ENCODE results near the gene JCAD.
"Not testable (repeated sequence)": the region's sequence is repeated elsewhere in the genome, so short reads cannot be mapped to it uniquely, and the experiment has no call there.

JCAD gene, protein sequence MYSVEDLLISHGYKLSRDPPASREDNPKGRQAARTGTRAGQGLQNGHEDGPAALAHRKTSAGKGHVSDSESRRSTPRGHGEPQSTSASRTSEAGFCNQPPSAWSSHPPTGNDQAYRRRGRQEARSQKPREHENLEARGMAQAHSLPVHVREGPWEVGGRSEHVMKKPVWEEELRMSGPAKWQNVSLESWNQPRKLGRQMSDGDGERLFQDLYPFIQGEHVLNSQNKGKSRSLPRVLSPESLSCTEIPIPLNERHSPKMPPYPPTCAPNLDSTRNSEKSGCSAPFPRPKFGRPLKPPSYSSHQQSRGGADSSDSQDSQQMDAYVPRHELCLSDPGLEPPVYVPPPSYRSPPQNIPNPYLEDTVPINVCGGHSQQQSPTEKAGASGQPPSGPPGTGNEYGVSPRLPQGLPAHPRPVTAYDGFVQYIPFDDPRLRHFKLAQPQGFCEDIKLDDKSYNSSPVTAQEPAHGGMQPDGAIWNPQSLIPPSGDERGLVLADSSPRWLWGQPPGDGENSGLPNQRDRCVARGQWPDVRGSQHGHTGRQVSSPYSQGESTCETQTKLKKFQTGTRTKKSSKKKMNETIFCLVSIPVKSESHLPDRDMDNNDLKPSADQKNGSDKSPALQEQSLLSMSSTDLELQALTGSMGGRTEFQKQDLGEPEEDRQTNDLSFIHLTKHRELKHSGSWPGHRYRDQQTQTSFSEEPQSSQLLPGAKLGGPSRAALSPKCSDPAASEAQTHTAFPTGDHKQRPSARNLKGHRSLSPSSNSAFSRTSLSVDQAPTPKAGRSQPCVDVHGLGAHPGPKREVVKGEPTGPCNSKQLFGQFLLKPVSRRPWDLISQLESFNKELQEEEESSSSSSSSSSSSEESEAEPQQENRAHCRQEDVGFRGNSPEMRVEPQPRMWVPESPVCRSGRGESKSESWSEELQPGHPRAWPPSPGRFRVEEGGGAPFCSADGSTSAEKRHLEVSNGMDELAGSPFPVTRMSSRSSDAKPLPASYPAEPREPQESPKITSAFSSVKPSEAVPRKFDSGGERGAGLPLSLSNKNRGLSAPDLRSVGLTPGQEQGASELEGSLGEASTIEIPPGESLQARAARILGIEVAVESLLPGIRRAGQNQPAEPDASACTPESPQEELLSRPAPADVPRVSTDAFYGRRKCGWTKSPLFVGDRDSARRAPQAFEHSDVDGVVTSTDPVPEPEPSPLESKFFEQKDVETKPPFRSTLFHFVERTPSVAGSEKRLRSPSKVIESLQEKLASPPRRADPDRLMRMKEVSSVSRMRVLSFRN (N-terminal part only)

GRCh38 chr10:30059209-30060107, at the start of gene JCAD:
TSS of gene JCAD (minus strand) at chr10:30059586. CDS start at chr10:30047812, 11,774 bp downstream.
- DNase-seq (ENCODE audit: low read depth in 3 of 3, low spot score in 1 of 3), result peak in 1 of 3 donors; percentile 42

DNA sequence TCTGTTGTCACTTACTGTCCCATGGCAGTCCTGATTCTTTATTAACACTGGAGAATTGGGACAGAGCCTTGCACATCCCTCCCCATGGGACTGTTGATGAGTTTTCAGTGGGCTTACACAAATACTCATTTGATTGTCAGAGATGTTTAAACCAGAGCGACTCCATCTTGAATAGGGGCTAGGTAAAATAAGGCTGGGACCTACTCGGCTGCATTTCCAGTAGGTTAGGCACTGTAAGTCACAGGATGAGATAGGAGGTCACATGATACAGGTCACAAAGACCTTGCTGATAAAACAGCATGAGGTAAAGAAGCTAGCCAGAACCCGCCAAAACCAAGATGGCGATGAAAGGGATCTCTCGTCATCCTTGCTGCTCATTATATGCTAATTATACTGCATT, 47.6 kb upstream of the JCAD start:
- no peak for DNase-seq (ENCODE audit: low read depth in 3 of 3, low spot score in 1 of 3)

DNA sequence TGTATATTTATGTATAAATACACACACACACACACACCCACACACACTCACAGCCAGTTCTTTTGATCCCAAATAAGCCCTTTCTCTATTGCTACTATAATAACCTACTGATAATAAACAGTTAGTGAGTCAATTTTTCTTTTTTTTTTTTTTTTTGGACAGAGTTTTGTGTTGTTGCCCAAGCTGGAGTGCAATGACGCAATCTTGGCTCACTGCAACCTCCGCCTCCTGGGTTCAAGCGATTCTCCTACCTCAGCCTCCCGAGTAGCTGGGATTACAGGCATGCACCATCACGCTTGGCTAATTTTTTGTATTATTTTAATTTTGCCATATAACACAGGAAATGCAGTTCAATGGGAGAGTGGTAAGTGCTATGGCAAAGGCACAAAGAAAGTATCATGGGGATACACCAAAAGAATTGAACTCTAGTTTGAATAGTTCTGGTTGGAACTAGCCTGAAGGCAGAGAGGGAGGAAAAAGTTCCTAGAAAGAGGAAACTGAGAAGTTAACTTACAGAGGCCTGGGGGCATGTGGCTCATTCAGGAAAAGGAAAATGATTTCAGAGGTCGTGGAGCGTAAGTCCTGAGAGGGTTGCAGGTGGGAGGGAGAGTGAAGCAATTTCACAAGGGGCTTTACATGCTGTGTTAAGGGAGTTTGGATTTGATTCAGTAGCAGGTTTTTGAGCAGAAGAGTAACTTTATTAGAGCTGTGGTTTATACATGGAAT, 44.4 kb upstream of the JCAD start:
- DNase-seq (ENCODE audit: low read depth in 3 of 3, low spot score in 1 of 3), result no peak

DNA sequence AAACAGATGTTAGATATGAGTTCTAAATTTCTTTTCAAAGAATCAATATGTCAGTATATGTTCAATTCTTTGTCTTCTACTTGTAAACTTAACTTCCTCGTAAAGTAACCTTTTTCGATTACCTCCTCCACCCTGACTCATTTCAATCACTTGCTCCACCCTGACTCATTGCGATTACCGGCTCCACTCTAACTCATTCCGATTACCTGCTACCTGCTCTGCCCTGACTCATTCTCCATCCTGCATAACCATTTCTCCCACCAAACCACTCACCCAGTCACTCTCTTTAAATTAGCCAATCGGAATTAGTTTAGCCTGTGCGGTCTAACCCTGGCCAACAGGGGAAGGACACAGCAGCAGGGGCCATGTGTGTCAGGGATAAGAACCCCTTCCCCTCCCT, 40.3 kb upstream of the JCAD start:
- not testable (repeated sequence) for DNase-seq (ENCODE audit: low read depth in 3 of 3, low spot score in 1 of 3)

GRCh38 chr10:30099101-30099500, 39.7 kb upstream of the JCAD start:
- DNase-seq (ENCODE audit: low read depth in 3 of 3, low spot score in 1 of 3), result no peak

GRCh38 chr10:30098629-30099028, 39.2 kb upstream of the JCAD start:
- no peak for DNase-seq (ENCODE audit: low read depth in 3 of 3, low spot score in 1 of 3)

DNA sequence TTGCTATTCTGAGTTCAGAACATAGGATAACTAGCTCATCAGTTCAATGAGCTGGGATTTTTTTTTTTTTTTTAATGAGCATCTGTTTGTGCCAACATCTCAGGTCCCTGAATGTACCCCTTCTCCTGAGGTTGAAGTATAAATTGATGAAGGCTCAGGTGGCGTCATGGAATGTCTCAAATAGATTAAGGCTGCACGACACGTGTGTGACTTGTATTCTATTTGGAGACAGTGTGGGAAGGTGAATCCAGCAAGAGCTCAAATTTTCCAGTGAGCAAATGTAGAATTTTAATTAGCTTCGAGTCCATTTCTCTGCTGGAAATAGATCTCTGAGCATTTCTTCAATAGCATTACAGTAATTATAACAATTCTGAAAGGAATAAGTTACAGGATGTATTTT, 37.2 kb upstream of the JCAD start:
- no peak for DNase-seq (ENCODE audit: low read depth in 3 of 3, low spot score in 1 of 3)

DNA sequence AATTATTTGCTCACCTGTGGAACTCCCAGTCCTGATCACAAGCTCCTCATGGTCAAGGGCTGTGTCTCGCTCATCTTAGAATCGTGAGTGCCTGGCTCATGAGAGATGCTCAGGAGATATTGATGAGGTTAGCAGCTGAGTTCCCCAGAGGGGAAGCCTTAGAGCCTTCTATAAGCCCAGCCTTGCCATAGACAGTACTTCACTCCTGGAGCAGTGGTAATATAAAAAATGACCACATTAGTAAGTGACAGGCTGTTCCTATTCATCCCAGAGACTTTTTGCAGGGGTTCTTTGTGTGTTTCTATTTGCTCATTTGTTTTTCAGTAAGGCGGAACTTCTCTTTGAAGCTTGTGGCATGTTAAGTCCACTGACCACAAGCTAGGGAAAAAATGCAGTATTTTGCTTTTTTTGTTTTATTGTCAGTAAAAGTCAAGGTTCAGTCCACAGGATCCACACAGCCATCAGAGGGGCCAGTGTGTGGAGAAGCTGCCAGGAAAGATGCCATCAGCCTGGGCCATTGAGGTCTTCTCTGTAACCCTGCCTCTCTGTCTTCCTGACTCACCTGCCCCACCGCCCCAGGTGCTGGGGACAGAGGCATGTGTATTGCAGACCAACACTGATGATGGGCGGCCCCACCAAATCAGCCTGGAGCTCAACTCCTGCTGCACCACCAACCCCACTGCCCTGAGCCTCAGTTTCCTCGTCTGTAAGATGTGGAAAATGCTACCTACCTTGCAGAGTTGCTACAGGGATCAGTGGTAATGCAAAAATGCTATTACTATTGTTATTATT, 36.4 kb upstream of the JCAD start:
- no peak for DNase-seq (ENCODE audit: low read depth in 3 of 3, low spot score in 1 of 3)

DNA sequence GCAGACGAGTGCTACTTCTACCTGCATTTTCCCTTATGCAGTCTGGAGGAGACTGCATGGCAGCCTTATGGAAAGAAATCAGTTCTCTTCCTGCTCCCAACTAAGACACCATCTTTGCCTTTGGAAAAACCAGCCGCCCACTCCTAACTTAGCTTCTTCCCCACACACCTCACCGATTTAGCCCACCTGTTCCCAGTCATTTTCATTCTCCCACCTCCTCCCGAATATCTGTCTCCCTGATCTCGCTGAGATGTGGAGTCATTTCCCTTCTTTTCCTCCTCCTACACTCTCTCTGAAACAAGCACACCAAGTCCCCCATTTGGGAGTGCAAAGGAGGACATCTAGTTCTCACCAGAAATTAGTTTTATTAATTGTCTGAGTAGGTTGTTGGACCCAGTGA, 35.2 kb upstream of the JCAD start:
- no peak for DNase-seq (ENCODE audit: low read depth in 3 of 3, low spot score in 1 of 3)

- DNase-seq (ENCODE audit: low read depth in 3 of 3, low spot score in 1 of 3), result no peak
Observed at GRCh38 chr10:30093303-30093950, 34.0 kb upstream of the JCAD start.

GRCh38 chr10:30092151-30092790, 32.9 kb upstream of the JCAD start:
- no peak for DNase-seq (ENCODE audit: low read depth in 3 of 3, low spot score in 1 of 3)

GRCh38 chr10:30091136-30091535, 31.8 kb upstream of the JCAD start:
- DNase-seq (ENCODE audit: low read depth in 3 of 3, low spot score in 1 of 3), result no peak

- DNase-seq (ENCODE audit: low read depth in 3 of 3, low spot score in 1 of 3), result no peak
Observed at GRCh38 chr10:30088178-30088577, 28.8 kb upstream of the JCAD start.

DNA sequence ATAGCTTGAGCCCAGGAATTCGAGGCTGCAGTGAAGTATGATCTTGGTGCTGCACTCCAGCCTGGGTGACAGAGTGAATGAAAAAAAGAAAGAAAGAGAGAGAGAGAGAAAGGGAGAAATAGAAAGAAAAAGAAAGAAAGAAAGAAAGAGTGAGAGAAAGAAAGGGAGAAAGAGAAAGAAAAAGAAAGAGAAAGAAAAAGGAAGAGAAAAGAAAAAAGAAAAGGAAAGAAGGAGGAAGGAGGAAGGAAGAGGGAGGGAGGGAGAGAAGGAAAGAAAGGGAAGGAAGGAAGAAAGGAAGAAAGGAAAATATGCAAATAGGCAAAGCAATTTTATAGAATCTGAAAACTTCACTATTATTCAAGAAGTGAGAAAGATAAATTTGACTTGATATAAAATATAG, 24.5 kb upstream of the JCAD start:
- no peak for DNase-seq (ENCODE audit: low read depth in 3 of 3, low spot score in 1 of 3)

- no peak for DNase-seq (ENCODE audit: low read depth in 3 of 3, low spot score in 1 of 3)
Observed at GRCh38 chr10:30081182-30081581, 21.8 kb upstream of the JCAD start.

DNA sequence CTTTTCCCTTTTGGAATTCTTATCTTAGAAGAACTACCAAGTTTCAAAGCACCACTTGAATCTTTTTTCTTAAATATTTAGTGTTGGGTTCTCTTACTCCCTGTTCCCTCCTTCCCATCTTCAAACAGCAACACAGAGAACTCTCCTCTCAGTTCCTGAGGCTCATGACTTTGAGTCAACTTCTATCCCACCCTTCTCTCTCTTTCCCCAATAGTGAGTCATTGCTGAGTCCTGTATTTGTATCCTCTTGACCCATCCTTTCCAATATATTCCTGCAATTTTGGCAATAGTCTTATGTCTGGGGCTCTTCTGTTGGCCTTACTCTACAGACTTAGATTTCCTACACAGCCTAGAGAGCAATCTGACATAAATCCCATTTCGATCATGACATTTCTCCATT, 20.8 kb upstream of the JCAD start:
- DNase-seq (ENCODE audit: low read depth in 3 of 3, low spot score in 1 of 3), result no peak

DNA sequence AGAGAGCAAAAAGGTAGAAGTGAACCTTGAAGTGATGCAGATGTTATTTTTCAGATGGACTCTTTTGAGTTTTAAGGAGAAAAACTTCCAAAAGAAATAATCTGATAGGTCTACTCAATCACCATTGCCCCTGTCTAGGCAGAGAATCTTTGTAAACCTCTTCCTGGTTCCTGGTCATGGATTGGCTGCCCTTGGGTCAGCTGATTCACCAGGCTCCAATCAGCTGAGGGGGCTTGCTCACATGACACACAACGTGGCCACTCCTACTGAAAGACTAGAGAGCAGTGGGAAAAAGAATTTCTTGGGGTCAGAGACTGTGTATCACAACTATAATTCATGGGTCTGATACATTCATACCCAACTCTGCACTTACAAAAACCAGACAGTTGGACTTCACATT, 20.0 kb upstream of the JCAD start:
- DNase-seq (ENCODE audit: low read depth in 3 of 3, low spot score in 1 of 3), result no peak

- no peak for DNase-seq (ENCODE audit: low read depth in 3 of 3, low spot score in 1 of 3)
Observed at GRCh38 chr10:30075481-30075880, 16.1 kb upstream of the JCAD start.

Data from stimulated activated CD4-positive, alpha-beta T cell treated with anti-CD3 and anti-CD28 coated beads, TNF-alpha, amount 100 ng/mL, for 1 hour (primary cell).